Measurements from ENCODE around the gene PLXNA2.
A peak's percentile ranks its signal among the peaks of the same experiment; 100 is the strongest.

PLXNA2 gene

GRCh38 chr1:208239473-208240381, 4.5 kb downstream of the PLXNA2 start:
- DNase-seq = peak; percentile 85

- peak; percentile 88 for DNase-seq
Measured at GRCh38 chr1:208238710-208239472, 5.3 kb downstream of the PLXNA2 start.

GRCh38 chr1:208237241-208237640, 6.9 kb downstream of the PLXNA2 start:
- DNase-seq = no peak

- peak; percentile 92 for DNase-seq
Measured at GRCh38 chr1:208235982-208236761, 8.0 kb downstream of the PLXNA2 start.

- peak; percentile 70 for DNase-seq
Measured at GRCh38 chr1:208235356-208235981, 8.7 kb downstream of the PLXNA2 start.

- DNase-seq = peak; percentile 85
Measured at GRCh38 chr1:208234721-208235120, 9.5 kb downstream of the PLXNA2 start.

- DNase-seq = peak; percentile 93
Measured at GRCh38 chr1:208233978-208234377, 10.2 kb downstream of the PLXNA2 start.

- peak; percentile 99 for DNase-seq
Measured at GRCh38 chr1:208233546-208233945, 10.6 kb downstream of the PLXNA2 start.

- DNase-seq = no peak
Measured at GRCh38 chr1:208232662-208233038, 11.5 kb downstream of the PLXNA2 start.

GRCh38 chr1:208231881-208232661, 12.1 kb downstream of the PLXNA2 start:
- DNase-seq = peak; percentile 30

GRCh38 chr1:208230668-208231529, 13.3 kb downstream of the PLXNA2 start:
- peak; percentile 31 for DNase-seq

- DNase-seq = no peak
Measured at GRCh38 chr1:208228550-208228949, 15.6 kb downstream of the PLXNA2 start.

- peak; percentile 52 for DNase-seq
Measured at GRCh38 chr1:208228026-208228425, 16.2 kb downstream of the PLXNA2 start.

- DNase-seq = no peak
Measured at GRCh38 chr1:208227366-208227765, 16.8 kb downstream of the PLXNA2 start.

- DNase-seq = no peak
Measured at GRCh38 chr1:208225954-208226937, 17.9 kb downstream of the PLXNA2 start.

- no peak for DNase-seq
Measured at GRCh38 chr1:208224192-208224713, 19.9 kb downstream of the PLXNA2 start.

GRCh38 chr1:208223136-208223535, 21.0 kb downstream of the PLXNA2 start:
- DNase-seq = no peak

- DNase-seq = no peak
Measured at GRCh38 chr1:208222376-208223126, 21.6 kb downstream of the PLXNA2 start.

GRCh38 chr1:208221291-208221622, 22.9 kb downstream of the PLXNA2 start:
- DNase-seq = peak; percentile 66

All from DMS53 (cell line).